ENCODE data around the gene C8B.

C8B gene

GRCh38 chr1:56975446-56975845 is 9.6 kb upstream of the C8B start:
- Histone ChIP-seq H3F3A (ENCODE audit: insufficient read depth) (no peaks in the 10 kb centered on the region), H3K4me3 (ENCODE audit: insufficient read depth, low read length, poor library complexity, severe bottlenecking) (no peak overlapping the region)
- no peak for TF ChIP-seq EZH2phosphoT487 (conservative IDR thresholded peaks at IDR 0.05; ENCODE audit: low read length)
- TF ChIP-seq CTCF (IDR thresholded peaks at IDR 0.05; ENCODE audit: insufficient read depth, low read length, poor library complexity, severe bottlenecking): no peak

GRCh38 chr1:56973923-56974742 is 8.3 kb upstream of the C8B start:
- Histone ChIP-seq H3K79me2 (ENCODE audit: insufficient read depth, low read length) (no peaks in the 10 kb centered on the region), H3K27ac (ENCODE audit: low read depth, low read length) (no peak overlapping the region), H3K4me3 (ENCODE audit: insufficient read depth, low read length, poor library complexity, severe bottlenecking) (no peak overlapping the region), H3K4me2 (ENCODE audit: low read depth, low read length, poor library complexity, severe bottlenecking) (no peak overlapping the region), H3K27me3 (ENCODE audit: low read length) (no peaks in the 10 kb centered on the region), H3K9ac (ENCODE audit: low read length) (no peak overlapping the region), H3K9me2 (replicated peaks; ENCODE audit: insufficient read depth, low read length) (no peaks in the 10 kb centered on the region), H3K36me3 (ENCODE audit: low read length) (no peaks in the 10 kb centered on the region), H2AFZ (ENCODE audit: low read depth, low read length, severe bottlenecking) (no peak overlapping the region), H3K9me3 (ENCODE audit: insufficient read depth, low read length) (peaks cover 3% of the 10 kb centered on the region; the same call in 1 of the 2 replicates), H4K20me1 (ENCODE audit: low read depth, low read length) (no peaks in the 10 kb centered on the region), H3F3A (ENCODE audit: insufficient read depth) (no peaks in the 10 kb centered on the region)
- no peak for TF ChIP-seq CTCF (IDR thresholded peaks at IDR 0.05; ENCODE audit: insufficient read depth, low read length, poor library complexity, severe bottlenecking)

More at GRCh38 chr1:56975446-56975845, 9.6 kb upstream of the C8B start:
- no peak overlapping the region for H3K9ac ChIP-seq (ENCODE audit: low read length)
- no peaks in the 10 kb centered on the region for H3K27me3 ChIP-seq (ENCODE audit: low read length)
- no peak overlapping the region for H3K4me2 ChIP-seq (ENCODE audit: low read depth, low read length, poor library complexity, severe bottlenecking)
- peaks cover 3% of the 10 kb centered on the region; the same call in 1 of the 2 replicates for H3K9me3 ChIP-seq (ENCODE audit: insufficient read depth, low read length)
- H3K36me3 ChIP-seq (ENCODE audit: low read length): no peaks in the 10 kb centered on the region
- H3K9me2 ChIP-seq (replicated peaks; ENCODE audit: insufficient read depth, low read length): no peaks in the 10 kb centered on the region
- no peaks in the 10 kb centered on the region for H3K79me2 ChIP-seq (ENCODE audit: insufficient read depth, low read length)
- H4K20me1 ChIP-seq (ENCODE audit: low read depth, low read length): no peaks in the 10 kb centered on the region
- no peak overlapping the region for H2AFZ ChIP-seq (ENCODE audit: low read depth, low read length, severe bottlenecking)
- no peak overlapping the region for H3K27ac ChIP-seq (ENCODE audit: low read depth, low read length)

- no peaks in the 10 kb centered on the region for H3K36me3 ChIP-seq (ENCODE audit: low read length)
- H3K27ac ChIP-seq (ENCODE audit: low read depth, low read length): no peak overlapping the region
- H3K4me3 ChIP-seq (ENCODE audit: insufficient read depth, low read length, poor library complexity, severe bottlenecking): no peak overlapping the region
- no peak overlapping the region for H2AFZ ChIP-seq (ENCODE audit: low read depth, low read length, severe bottlenecking)
- no peak for TF ChIP-seq EZH2phosphoT487 (conservative IDR thresholded peaks at IDR 0.05; ENCODE audit: low read length)
- TF ChIP-seq CTCF (IDR thresholded peaks at IDR 0.05; ENCODE audit: insufficient read depth, low read length, poor library complexity, severe bottlenecking): no peak
- H3F3A ChIP-seq (ENCODE audit: insufficient read depth): no peaks in the 10 kb centered on the region
- H3K9me2 ChIP-seq (replicated peaks; ENCODE audit: insufficient read depth, low read length): no peaks in the 10 kb centered on the region
- no peaks in the 10 kb centered on the region for H3K27me3 ChIP-seq (ENCODE audit: low read length)
- H3K4me2 ChIP-seq (ENCODE audit: low read depth, low read length, poor library complexity, severe bottlenecking): no peak overlapping the region
- H3K9ac ChIP-seq (ENCODE audit: low read length): no peak overlapping the region
- H3K79me2 ChIP-seq (ENCODE audit: insufficient read depth, low read length): no peaks in the 10 kb centered on the region
- no peaks in the 10 kb centered on the region for H4K20me1 ChIP-seq (ENCODE audit: low read depth, low read length)
- H3K9me3 ChIP-seq (ENCODE audit: insufficient read depth, low read length): peaks cover 3% of the 10 kb centered on the region; the same call in 1 of the 2 replicates
These were observed 7.2 kb upstream of the C8B start for GRCh38 chr1:56972976-56973375.
